Activated naive CD4-positive, alpha-beta T cell treated with anti-CD3 and anti-CD28 coated beads, Interleukin-2, amount 50 U/mL, for 16 hours (primary cell): ENCODE results near the gene ABCA3.
"Not testable (repeated sequence)": the region's sequence is repeated elsewhere in the genome, so short reads cannot be mapped to it uniquely, and the experiment has no call there.

Source experiments
- DNase-seq: peaks from one replicate; pipeline ENCODE4 v3.0.0-alpha.2; 2020

The ABCA3 gene

DNA sequence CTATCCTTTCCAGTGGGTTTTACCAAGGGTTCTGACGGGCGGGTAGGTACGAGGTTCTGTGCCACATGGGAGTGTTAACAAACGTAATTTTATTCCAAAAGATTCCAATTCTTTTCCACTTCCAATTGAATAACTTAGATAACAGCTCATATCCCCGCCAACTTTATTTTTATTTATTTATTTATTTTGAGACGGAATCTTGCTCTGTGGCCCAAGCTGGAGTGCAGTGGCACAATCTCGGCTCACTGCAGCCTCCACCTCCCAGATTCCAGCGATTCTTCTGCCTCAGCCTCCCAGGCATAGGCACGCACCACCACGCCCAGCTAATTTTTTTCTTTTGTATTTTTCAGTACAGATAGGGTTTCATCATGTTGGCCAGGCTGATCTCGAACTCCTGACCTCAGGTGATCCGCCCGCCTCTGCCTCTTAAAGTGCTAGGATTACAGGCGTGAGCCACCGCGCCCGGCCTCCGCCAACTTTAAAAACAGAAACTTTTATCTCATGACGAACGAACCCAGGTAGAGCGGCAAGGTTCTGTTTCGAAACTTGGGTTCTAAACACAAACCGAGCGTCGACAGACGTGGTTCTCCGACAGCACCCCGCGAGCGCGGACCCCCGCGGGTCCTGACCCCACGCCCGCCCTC, 89.8 kb downstream of the ABCA3 start:
- peak; percentile 59 for DNase-seq

DNA sequence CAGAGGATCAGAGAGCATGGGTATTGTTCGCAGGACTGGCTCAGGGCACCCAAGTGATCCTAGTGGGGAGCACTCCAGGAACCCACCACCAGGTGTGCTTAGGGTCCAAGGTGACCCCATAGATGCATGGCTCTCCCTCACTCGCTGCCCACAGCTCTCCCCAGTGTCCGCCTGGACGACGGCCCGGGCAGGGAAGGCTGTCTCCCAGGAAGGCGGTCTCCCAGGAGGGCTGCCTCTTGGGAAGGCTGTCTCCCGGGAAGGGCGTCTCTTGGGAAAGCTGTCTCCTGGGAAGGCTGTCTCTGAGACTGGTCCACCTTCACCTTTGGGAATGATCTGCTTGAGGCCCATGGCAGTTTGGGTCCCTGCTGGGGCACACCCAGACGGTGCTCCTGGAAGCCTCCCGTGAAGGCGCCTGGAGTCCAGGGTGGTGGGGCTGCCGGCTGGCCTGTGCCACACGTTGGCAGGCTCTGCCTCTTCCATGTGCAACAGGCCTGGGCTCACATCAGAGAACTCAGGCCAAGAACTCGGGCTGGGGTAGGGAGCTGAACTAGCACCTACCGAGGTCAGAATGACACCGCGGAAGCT, 94.1 kb downstream of the ABCA3 start:
- DNase-seq: no peak

DNA sequence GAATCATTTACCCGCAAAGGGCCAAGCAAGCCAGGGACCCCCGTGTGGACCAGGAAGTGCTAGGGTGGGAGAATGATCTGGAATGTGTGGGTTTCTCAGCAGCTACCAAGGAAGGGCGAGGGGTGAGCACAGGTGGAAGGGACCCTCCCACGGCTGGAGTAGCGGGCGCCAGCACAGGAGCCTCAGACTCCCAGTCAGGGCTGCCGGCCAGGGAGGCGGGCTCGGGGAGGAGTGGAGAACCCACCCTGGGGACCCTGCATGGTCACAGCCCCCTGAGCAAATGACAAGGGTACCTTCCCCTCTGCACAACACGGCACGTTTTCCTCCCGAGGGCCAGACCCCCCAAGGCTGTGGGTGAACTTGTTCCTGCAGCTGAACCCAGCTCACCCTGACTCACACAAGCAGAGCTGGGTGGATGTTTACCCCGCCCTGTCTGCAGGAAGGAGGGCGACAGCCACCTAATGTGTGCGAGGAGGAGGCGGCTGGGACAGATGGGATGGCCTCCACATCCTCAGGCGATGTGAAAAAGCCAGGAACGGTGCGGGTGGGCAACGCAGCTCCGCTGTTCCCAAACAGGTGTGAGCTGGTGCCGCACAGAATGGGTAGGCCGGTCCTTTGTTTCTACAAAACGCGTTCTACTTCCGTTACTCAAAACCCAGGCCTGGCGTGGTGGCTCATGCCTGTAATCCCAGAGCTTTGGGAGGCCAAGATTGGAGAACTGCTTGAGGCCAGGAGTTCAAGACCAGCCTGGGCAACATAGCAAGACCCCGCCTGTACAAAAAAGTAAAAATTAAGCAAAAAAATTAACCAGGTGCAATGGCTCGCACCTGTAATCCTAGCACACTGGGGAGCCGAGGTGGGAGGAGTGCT, 95.4 kb downstream of the ABCA3 start:
- DNase-seq: no peak

DNA sequence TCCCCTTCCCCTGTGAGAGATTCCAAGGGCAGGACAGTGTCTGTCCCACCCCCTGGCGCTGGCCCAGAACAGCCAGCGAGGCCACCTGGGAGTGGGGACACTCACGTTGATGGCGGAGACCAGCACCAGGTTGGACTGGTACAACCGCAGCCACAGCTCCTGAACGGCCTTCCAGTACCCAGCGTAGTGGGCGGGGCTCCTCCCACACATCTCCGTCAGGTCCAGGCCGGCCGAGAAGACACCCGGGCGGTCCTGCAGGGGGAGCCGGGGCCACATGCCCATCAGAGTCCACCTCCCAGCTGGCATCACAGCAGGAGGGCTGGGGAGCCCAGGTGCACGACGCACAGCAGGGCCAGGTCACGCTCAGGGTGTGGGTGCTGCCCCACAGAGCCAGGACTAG, 96.2 kb downstream of the ABCA3 start:
- DNase-seq: no peak

DNA sequence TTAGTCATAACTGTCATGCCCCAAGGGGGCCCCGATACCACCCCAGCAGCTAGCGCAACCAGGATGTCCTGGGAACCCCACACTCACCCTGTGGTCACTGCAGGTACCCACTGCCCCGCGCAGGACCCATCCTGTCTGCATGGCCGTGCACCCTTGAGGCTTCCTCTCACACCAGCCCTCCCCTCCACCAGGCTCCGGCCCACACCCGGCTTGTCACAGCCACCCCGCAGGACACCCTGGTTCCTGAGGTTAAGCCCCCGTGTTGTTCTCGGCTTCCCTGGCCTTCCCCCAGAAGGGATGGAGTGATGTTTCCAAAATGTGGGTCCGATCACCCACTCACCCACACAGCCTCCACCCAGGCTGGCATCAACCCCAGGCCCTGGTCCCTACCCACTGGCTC, 96.7 kb downstream of the ABCA3 start:
- no peak for DNase-seq

DNA sequence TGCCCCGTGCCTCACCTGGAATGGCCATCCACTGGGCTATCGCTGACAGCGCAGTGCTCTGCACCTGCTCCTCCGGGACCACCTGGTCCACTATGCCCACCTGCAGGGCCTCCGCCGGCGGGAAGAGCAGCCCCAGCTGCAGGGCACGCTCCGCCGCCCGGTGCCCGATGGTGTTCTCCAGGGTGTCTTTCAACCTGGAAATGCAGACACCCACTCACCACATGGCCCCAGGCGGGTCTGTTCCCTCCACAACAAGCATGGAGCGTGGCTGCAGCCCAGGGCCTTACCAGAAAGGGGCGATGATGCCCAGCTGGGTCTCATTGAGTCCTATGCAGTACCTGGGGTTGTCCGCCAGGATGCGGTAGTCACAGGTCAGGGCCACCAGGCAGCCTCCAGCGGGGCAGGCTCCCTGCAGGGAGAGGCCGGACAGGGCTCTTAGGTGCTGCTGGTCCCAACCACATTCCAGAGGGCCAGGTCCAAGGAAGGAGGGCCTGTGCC, 97.4 kb downstream of the ABCA3 start:
- DNase-seq: no peak

DNA sequence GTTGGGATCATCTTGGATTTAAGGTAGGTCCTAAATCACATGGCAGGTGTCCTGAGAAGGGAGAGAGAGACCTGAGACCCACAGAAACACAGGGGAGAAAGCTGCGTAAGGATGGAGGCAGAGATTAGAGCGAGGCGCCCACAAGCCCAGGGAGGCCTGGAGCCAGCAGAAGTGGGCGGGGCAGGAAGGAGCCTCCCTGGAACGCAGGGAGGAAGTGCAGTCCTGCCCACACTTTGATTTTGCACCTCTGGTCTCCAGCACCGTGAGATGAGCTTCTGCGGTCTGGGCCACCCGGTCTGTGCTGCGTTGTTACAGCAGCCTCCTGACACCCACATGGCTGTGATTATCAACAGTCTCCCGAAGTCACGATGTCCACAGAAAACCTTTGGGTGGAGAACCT, 97.9 kb downstream of the ABCA3 start:
- no peak for DNase-seq

DNA sequence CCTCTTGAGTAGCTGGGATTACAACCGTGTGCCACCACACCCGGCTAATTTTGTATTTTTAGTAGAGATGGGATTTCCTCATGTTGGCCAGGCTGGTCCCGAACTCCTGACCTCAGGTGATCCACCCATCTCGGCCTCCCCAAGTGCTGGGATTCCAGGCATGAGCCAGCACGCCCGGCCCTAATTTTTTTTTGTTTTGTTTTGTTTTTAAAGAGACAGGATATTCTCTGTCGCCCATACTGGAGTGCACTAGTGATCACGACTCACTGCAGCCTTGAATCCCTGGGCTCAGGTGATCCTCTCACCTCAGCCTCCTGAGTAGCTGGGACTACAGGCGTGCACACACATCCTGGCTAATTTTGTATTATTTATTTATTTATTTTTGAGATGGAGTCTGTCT, 100.2 kb downstream of the ABCA3 start:
- not testable (repeated sequence) for DNase-seq

DNA sequence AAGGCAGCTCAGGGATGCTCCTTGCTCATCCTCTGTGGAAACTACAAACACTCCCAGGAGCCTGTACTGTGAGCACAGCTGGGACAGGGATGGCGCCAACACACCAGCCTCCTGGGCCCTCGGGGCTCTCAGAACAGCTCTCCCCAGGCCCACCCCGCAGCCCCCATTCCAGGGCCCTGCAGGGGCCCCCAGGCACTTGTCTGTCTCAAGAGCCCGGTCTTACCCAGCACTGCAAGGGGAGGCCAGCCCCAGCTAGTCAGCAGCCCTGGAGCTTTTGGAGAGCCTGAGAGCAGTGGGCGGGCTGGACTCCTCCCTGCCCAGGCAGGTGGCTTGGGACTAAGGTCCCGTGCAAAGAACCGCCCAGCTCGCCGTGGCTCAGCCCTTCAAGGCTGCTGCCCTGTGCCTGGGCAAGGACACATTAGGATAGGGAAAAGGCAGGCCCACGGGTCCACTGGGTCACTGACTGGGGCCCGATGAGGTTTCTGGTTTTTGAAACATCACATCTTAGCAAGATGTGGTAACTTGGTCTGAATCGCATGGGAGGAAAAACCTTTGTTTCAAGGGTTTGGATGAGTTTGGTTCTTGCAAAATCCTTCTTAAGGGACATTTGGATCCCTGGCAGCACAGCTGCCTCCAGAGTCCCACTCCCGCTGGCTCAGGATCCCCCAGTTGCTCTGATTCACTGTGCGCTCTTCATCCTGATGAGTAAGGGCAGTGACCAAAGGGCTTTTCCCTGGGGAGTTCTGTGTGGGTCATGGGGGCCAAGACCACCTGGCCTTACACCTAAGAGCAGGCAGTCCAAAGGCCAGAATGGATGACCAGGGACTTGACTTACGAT, 101.5 kb downstream of the ABCA3 start:
- DNase-seq: no peak

DNA sequence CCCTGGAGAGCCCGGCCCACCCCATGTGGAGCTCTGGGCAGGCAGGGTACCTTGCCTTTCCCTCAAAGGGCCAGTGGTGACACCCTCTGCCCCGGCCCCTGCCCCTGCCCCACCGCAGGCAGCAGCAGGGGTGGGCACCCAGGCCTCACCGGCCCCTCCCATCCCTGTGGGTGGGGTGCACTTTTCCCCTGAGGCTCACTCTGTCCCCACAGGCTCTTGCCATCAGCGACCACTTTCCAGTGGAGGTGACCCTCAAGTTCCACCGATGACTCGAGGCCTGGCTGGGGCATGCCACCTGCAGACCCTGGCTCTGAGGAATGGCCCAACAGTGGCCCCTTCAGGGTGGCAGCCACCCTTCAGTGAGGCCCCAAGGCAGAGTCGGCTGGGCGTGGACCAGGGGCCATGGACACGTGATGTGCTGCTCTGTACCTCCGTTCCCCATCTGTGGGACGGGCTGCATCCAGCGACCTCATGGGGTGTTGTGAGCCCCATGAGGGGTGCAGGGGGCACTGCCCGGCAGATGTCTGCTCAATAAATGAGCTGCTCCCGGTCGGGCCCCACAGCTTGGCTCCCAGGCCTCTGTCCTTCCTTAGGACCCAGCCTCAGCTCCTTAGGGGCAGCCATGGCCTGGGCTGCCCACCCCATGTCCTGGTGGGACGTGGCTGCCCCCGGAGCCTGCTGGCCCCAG, 102.2 kb downstream of the ABCA3 start:
- DNase-seq: no peak

DNA sequence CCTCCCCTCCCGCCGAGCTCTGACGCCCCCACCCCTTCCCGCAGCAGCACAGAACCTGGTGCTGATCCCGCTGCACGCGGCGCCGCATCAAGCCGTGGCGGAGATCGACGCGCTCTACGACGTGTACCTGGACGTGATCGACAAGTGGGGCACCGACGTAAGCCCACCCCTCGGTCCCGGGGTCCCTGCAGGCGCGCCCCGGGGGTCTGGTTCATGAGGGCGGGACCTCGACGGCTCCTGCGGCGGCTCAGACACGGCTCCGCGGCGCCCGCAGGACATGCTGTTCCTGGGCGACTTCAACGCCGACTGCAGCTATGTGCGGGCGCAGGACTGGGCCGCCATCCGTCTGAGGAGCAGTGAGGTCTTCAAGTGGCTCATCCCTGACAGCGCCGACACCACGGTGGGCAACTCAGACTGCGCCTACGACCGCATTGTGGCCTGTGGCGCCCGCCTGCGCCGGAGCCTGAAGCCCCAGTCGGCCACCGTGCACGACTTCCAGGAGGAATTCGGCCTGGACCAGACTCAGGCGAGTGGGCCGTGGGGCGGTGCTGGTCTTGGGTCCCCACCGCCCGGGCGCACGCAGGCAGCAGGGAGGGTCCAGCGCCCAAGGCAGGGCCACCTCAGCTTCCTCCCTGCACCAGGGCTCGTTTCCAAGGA, 102.9 kb downstream of the ABCA3 start:
- DNase-seq: no peak

DNA sequence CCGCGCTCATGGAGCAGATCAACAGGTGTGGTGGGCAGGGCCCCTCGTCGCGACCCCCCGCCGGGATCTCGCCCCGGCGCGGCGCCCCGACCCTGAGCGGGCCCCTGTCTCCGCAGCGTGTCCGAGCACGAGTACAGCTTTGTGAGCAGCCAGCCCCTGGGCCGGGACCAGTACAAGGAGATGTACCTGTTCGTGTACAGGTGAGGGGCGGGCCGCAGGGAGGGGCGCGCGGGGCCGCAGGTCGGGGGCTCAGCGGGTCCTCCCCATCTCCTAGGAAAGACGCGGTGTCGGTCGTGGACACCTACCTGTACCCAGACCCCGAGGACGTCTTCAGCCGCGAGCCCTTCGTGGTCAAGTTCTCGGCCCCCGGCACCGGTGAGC, 103.4 kb downstream of the ABCA3 start:
- no peak for DNase-seq

DNA sequence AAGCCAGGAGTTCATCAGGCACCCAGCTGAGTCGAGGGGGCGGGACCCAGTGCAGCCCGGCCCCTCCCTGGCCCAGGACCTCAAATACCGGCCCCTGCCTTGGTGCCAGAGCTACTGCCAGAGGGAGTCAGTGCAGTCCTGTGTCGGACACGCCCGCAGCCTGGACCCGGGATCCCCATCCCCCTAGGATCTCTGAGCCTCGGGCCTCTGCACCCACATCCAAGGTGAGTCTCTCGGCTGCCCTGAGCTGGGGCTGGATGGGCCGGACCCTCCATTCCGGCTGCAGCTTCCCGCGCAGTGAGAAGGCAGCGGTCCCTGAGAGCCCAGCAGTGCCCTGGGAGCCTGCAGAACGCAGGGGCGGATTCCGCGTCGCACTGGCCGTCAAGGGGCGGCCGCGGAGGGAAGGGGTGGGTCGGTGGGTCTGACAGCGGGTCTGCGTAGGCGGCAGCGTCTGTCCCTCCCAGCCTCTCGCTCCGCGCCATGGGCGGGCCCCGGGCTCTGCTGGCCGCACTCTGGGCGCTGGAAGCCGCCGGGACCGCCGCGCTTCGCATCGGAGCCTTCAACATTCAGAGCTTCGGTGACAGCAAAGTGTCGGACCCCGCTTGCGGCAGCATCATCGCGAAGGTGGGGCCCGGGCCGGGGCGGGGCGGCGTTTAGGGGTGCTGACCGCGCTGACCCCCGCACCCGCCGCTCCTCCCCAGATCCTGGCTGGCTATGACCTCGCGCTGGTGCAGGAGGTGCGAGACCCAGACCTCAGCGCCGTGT, 104.0 kb downstream of the ABCA3 start, which contains the start of gene DNASE1L2:
Gene DNASE1L2, plus strand, starts transcription at position 108 of the 765 bp plus-strand sequence. Its CDS starts 373 bp downstream, at position 481.
- DNase-seq: no peak

DNA sequence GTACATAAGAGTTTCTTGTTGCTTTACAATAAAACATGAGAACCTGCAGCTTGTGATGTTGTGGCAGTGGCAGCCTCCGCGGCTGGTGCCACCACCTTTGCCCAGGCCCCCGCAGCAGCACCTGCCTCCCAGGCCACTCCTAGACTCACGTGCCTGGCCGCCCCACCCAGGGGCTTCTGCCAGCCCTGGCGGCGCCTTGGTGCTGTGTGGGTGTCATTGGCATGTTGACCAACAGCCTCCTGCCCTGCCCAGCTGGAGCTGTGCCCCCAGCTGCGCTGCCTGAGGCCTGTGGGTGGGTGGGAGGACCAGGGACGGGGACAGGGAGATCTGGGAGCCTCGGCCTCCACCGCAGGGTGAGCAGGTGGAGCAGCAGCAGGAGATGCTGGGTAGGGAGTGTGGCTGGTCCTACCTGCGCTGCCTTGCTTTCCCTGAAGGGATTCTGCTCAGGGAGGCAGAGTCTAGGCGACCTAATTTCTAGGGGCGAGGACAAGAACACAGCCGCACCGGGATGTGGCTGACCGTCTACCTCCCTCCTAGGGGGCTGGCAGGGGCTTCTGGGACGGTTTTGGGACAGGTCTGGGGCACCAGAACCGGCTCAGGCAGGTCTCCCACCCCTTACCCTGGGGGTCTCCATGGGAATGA, 104.7 kb downstream of the ABCA3 start:
- DNase-seq: no peak

DNA sequence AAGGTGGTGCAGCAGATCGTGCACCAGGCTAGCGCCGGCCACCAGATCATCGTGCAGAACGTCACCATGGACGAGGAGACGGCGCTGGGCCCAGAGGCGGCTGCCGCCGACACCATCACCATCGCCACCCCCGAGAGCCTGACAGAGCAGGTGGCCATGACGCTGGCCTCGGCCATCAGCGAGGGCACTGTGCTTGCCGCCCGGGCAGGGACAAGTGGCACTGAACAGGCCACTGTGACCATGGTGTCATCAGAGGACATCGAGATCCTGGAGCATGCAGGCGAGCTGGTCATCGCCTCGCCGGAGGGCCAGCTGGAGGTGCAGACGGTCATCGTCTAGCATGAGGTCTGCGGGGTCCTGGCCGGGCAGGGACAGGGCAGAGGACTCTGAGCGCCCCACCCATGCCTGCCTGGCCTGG, 105.3 kb downstream of the ABCA3 start:
- DNase-seq: no peak

DNA sequence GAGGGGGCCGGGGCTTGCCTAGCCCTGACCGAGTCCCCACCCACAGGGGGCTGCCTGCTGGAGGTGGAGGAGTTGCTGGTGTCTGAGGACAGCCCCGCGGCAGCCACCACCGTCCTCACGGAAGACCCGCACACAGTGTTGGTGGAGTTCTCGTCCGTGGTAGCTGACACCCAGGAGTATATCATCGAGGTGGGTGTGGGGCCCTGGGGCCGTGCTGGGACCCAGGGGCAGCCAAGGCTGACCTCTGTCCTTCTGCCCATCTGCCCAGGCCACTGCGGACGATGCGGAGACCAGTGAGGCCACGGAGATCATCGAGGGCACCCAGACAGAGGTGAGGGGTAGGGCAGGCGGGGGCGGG, 105.7 kb downstream of the ABCA3 start:
- no peak for DNase-seq

DNA sequence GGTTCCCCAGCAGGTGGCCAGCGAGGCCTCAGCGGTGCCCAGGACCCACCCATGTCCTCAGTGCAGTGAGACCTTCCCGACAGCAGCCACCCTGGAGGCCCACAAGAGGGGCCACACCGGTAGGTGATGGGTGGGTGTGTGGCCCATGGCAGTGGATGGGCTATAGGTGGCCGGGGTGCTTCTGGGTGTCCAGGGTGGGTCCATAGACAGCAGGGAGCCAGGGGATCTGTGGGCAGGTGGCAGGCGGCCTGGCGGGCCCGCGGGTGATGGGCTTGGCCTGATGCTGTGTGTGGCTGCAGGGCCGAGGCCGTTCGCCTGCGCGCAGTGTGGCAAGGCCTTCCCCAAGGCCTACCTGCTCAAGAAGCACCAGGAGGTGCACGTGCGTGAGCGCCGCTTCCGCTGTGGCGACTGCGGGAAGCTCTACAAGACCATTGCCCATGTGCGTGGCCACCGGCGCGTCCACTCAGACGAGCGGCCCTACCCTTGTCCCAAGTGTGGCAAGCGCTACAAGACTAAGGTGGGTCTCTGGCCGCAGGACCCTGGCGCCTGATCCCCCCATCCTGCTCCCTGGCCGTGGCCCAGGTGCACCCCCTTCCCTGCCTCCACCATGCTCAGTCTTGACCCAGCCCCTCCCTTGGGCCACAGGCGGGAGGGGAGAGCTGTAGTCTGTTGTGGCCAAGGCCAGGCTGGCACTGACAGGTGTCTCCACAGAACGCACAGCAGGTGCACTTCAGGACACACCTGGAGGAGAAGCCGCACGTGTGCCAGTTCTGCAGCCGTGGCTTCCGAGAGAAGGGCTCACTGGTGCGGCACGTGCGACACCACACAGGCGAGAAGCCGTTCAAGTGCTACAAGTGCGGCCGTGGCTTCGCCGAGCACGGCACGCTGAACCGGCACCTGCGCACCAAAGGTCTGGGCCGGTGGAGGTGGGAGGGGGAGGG, 106.4 kb downstream of the ABCA3 start:
- no peak for DNase-seq

DNA sequence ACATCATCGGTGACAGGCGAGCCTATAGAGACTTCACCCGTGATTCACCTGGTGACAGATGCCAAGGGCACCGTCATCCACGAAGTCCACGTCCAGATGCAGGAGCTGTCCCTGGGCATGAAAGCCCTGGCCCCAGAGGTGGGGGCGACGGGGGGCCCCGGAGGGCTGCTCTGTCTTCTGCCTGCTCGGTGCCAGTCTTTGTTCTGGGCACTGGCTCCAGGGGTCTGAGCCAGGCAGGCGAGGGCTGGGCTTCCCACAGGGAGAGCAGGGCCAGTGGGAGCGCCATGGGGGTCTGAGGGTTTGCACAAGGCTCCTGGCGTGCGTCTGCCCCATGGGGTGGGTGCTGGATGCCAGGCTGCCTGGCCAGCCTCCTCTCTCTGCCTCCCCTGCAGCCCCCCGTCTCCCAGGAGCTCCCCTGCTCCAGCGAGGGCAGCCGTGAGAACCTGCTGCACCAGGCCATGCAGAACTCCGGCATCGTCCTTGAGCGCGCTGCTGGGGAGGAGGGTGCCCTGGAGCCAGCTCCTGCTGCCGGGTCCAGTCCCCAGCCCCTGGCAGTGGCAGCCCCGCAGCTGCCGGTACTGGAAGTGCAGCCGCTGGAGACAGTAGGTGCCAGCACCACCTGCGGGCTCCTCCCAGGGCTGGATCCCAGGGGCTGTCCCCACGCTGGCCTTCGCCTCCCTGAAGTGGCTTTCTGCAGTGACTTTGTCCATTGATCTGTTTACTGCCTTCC, 107.3 kb downstream of the ABCA3 start:
- no peak for DNase-seq
